ENCODE data around the gene SYP. TPM values are rescaled to one million over a fixed set of nuclear protein-coding genes. Genes with fewer than 3 reads are reported as not detected.

The SYP gene
- total and polyA plus RNA-seq, 9 of the 15 experiments (the other 6 are each of a cell fraction or from before 2014, with no cell fraction given), result 0.48 to 5.1 (median 2.6) TPM

GRCh38 chrX:49184294-49185281 lies 15.4 kb downstream of the SYP start:
- peak; percentile 74 to 94 (median 80) for DNase-seq (ENCODE audit: extremely low read depth in 1 of 4, low spot score in 3 of 4)
- Histone ChIP-seq H3K27me3 (ENCODE audit: control insufficient read depth in 2 of 2, insufficient read depth in 2 of 2, low read length in 2 of 2) (no peaks in the 10 kb centered on the region), H3K79me2 (ENCODE audit: control insufficient read depth, insufficient read depth, low read length) (peaks cover 38% of the 10 kb centered on the region), H4K20me1 (replicated peaks; ENCODE audit: control insufficient read depth, insufficient read depth, low read length) (peaks cover 9% of the 10 kb centered on the region), H3K4me1 (replicated peaks in 1 of 2; ENCODE audit: control insufficient read depth in 2 of 2, insufficient read depth in 2 of 2, low read length in 2 of 2) (peaks cover 30 to 46% of the 10 kb centered on the region in 2 experiments), H3K4me2 (ENCODE audit: insufficient read depth, low read length) (peak overlapping the region; percentile 90), H3K9me3 (replicated peaks; ENCODE audit: control insufficient read depth, insufficient read depth, low read depth, low read length) (no peaks in the 10 kb centered on the region), H3K27ac (ENCODE audit: extremely low read depth, low read depth, low read length) (peak overlapping the region; percentile 91), H2AFZ (ENCODE audit: low read depth, low read length) (no peak overlapping the region), H3K9me1 (ENCODE audit: control insufficient read depth, insufficient read depth, low read length) (no peaks in the 10 kb centered on the region), H3K36me3 (ENCODE audit: control insufficient read depth, insufficient read depth, low read length) (peaks cover 33% of the 10 kb centered on the region; the same call in 2 of the 3 replicates), H3K4me3 (peak overlapping the region; percentile 76), H3K9ac (ENCODE audit: insufficient read depth in 1 of 2, low read depth in 2 of 2, low read length in 2 of 2) (peak overlapping the region; percentile 93 to 97)
- ChIA-PET CTCF (ENCODE audit: low intra/inter-chr PET ratio) (no interaction called here), POLR2A (interaction anchor here (0.7 to 1.2 kb wide), 3 partner anchors 8 to 12 kb away, joined by 3 to 5 read pairs (median 3); partner anchors contain the start of gene PLP2)
- peak; percentile 79 for ATAC-seq
- FAIRE-seq, result peak; percentile 91
- intact Hi-C loops (cut with micrococcal nuclease) (no loop called here), in situ Hi-C loops (cut with MboI) (no loop called here)
- no TSS peak for BruUV-seq (replicated peaks)
- 2% methylated on average over 29 of the region's 46 CpGs for WGBS (ENCODE audit: insufficient coverage, low coverage, missing lambda C conversion rate)
- TF ChIP-seq ZEB2 (IDR thresholded peaks at IDR 0.05), result no peak
- TF ChIP-seq ZNF561 (CRISPR knock-in tag; conservative IDR thresholded peaks at IDR 0.05), result no peak
- no peak for TF ChIP-seq ZNF668 (CRISPR knock-in tag; IDR thresholded peaks at IDR 0.05)
- peak; percentile 17 for TF ChIP-seq KDM5B (IDR thresholded peaks at IDR 0.05; ENCODE audit: insufficient replicate concordance, low read depth, low read length)
- TF ChIP-seq POLR2AphosphoS2 (IDR thresholded peaks at IDR 0.05; ENCODE audit: low read length), result no peak
- peak; percentile 78 for TF ChIP-seq POLR2G (IDR thresholded peaks at IDR 0.05; ENCODE audit: low read depth, low read length)
- 0 out of 2 replicates have a peak, but pooled peaks have one; percentile 15 for TF ChIP-seq RB1 (IDR thresholded peaks at IDR 0.05; ENCODE audit: low read depth)
- TF ChIP-seq LCOR (CRISPR knock-in tag; IDR thresholded peaks at IDR 0.05), result 0 out of 2 replicates have a peak, but pooled peaks have one; percentile 41
- TF ChIP-seq BRD4 (IDR thresholded peaks at IDR 0.05), result no peak
- TF ChIP-seq TFAP4 (CRISPR knock-in tag; IDR thresholded peaks at IDR 0.05; ENCODE audit: borderline replicate concordance), result peak; percentile 33; the same call in 1 of the 2 replicates
- no peak for TF ChIP-seq HLTF (IDR thresholded peaks at IDR 0.05)
- no peak for TF ChIP-seq ZFP36 (IDR thresholded peaks at IDR 0.05; ENCODE audit: low read depth, low read length, partially characterized antibody)
- no peak for TF ChIP-seq PBX2 (CRISPR knock-in tag; IDR thresholded peaks at IDR 0.05; ENCODE audit: low read depth)
- TF ChIP-seq PBX2 (tag; conservative IDR thresholded peaks at IDR 0.05; ENCODE audit: low read depth), result no peak
- TF ChIP-seq SOX6 (IDR thresholded peaks at IDR 0.05), result no peak
- TF ChIP-seq ZNF778 (CRISPR knock-in tag; IDR thresholded peaks at IDR 0.05), result no peak
- no peak for TF ChIP-seq ZNF197 (CRISPR knock-in tag; IDR thresholded peaks at IDR 0.05; ENCODE audit: low read depth)
- no peak for TF ChIP-seq NR2F6 (CRISPR knock-in tag; IDR thresholded peaks at IDR 0.05)
- no peak for TF ChIP-seq ZKSCAN1 (IDR thresholded peaks at IDR 0.05; ENCODE audit: low read depth, low read length)
- TF ChIP-seq KDM2B (CRISPR knock-in tag; IDR thresholded peaks at IDR 0.05), result no peak
- TF ChIP-seq RFX7 (CRISPR knock-in tag; IDR thresholded peaks at IDR 0.05), result no peak
